GM18861 (cell line): ENCODE results near the gene PBX2.
"Not testable (repeated sequence)": the region's sequence is repeated elsewhere in the genome, so short reads cannot be mapped to it uniquely, and the experiment has no call there.

Experiments used
- ATAC-seq: cut with Tn5 transposase; IDR thresholded peaks from one replicate; pipeline ENCODE4 v1.9.1; 2021; ENCODE audit not compliant: unreplicated experiment

PBX2 gene, protein sequence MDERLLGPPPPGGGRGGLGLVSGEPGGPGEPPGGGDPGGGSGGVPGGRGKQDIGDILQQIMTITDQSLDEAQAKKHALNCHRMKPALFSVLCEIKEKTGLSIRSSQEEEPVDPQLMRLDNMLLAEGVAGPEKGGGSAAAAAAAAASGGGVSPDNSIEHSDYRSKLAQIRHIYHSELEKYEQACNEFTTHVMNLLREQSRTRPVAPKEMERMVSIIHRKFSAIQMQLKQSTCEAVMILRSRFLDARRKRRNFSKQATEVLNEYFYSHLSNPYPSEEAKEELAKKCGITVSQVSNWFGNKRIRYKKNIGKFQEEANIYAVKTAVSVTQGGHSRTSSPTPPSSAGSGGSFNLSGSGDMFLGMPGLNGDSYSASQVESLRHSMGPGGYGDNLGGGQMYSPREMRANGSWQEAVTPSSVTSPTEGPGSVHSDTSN

DNA sequence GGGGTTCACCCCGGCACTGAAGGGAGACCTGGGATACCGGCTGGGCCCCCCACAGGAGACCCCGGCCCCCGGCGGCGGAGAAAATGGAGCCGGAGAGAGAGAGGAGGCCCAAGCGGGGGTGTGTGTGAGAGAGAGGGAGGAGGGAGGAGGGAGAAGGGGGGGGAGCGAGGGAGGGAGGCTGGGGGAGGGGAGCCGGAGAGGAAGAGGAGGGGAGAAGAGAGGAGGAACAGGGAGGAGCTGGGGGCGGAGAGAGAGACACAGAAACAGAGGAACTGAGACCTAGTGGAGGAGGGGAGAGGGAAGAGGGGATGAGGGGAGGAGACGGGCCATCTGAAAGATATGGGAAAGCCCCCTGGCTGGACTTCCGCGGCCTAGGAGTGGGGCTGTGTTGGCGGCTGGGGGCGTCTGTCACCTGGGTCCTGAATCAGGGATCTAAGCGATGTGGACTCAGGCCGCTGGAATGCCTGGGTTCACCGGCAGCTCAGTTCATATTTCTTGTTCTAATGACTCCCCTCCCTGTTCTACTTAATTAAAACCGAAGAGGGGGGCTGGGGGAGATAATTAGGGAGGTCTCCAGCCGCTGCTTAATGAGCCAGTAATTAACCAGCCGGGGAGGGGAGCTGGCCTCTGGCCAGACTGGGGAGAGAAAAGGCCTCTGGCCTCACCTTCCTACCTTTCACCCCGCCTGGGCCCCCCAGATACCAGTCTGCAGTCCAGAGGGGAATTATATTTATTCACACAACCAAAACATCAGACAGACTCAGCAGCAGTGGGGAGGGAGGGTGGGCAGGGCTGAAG is at the start of gene PBX2:
Gene PBX2 (minus strand): TSS at position 149 of the 798 bp plus-strand sequence. CDS start 287 bp downstream, outside the sequence.
- no peak for ATAC-seq

DNA sequence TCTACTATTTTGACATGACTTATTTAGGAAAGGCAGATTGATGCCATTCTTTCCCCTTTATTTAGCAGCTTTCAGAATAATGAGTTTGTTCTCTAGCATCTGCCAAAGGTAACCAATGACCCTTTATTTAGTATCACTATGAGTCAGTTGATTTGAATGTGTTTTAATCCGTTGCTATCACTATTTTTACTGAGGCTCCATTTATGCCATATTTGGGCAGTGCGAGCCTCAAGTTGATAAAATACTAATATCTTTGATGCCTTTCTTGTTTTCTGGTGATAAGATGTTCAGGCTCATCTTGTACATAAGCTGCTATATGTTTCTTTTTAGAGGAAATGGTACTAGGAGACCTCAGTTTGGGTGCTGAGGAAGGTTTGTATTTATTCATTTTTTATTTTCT is 49.5 kb upstream of the PBX2 start:
- no peak for ATAC-seq

DNA sequence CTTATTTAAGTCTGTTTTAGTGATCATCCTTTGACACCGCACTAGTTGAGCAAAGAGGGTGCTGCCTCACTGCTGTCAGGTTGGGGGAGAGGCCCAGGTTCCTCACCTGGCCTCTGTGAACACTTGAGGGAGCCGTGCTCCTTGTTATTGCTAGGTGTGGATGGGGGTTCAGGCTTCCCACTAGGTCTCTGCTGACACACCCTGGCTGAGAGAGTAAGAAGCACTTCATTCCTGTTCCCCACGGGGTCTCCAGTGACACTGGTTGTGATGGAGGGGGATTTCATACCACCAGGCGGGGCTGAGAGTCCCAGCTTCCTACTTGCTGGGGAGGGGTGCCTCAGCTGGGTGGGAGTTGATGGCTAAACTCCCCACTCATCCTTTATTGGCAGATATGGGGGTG is 44.9 kb upstream of the PBX2 start:
- ATAC-seq = no peak

DNA sequence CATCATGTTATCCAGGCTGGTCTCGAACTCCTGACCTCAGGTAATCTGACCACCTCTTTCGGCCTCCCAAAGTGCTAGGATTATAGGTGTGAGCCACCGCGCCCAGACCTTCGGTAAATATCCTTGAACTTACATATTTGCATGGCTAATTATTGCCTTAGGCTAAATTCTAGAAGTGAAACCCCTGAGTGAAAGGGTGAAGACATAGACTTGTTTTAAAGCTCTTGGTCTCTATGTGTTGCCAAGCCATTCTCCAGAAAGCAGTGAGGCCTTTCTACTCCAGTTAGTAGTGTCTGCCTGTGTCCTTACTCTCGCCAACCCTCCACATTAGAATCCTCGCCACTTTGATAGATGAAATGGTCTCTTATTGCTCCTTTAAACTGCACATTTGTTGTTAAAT is 36.4 kb upstream of the PBX2 start:
- no peak for ATAC-seq

DNA sequence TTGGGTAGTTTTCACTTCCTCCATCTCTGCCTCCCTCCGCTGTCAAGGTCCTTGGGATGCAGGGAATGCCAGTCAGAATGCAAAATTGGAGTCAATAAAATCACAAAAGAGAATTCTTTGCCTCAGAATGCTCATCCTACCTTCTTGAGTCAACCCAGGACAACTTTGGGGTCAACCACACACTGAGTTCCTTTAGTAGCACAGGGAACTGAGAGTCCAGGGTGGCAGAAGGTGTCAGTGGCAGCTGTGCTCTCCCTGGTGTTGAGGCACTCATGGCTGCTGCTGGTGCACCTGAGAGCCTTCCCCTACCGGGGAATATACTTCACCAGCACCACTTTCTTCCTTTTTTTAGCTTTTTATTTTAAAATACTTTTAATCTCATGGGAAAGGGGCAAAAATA is 34.7 kb upstream of the PBX2 start:
- no peak for ATAC-seq

DNA sequence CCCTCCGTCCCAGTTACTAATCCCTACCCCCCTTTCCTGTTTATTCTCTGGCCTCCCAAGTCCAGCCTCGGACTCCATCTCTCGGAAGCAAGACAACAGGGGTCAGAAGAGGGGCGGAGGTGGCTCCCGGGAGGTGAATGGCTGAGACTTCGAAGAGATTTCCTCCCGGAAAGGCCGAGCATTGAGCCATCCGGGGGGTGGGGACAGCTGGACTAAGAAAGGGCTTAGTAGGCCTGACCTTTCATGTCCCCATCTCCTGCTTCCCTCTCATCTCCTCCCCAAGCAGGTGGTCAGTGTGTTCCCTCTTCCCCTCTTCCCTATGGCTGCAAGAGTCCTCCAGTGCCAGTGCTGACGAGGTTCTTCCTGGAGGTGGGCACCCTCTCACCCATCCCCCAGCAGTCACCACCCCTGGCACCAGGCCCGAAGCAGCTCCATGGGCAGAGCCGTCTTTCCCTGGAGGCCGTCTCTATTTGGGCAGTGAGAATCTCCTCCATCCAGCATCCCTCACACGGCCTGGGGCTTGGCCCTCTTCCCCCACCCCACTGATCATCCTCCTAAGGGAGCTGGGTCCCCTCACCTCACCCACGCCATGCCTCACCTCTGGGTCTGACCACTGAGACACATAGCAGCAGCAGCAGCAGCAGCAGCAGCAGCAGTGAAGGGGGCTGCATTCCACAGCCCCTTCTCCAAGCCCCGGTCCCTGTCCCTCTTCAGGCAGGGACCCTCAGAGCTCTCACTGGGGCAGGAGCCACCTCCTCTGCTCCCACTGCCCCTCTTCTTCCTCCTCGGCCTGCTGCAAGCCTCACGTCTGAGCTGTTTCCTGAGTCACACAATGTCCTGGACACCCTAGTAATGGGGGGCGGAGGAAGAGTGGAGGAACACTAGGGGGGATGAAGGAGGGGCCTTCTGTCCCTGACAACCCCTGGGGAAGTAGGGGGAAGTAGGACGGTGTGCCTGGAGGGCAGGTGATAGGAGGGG is 33.5 kb upstream of the PBX2 start, which contains the start of gene NOTCH4:
Gene NOTCH4 (minus strand): TSS at position 810 of the 978 bp plus-strand sequence. CDS start 139 bp downstream, at position 671.
- no peak for ATAC-seq

DNA sequence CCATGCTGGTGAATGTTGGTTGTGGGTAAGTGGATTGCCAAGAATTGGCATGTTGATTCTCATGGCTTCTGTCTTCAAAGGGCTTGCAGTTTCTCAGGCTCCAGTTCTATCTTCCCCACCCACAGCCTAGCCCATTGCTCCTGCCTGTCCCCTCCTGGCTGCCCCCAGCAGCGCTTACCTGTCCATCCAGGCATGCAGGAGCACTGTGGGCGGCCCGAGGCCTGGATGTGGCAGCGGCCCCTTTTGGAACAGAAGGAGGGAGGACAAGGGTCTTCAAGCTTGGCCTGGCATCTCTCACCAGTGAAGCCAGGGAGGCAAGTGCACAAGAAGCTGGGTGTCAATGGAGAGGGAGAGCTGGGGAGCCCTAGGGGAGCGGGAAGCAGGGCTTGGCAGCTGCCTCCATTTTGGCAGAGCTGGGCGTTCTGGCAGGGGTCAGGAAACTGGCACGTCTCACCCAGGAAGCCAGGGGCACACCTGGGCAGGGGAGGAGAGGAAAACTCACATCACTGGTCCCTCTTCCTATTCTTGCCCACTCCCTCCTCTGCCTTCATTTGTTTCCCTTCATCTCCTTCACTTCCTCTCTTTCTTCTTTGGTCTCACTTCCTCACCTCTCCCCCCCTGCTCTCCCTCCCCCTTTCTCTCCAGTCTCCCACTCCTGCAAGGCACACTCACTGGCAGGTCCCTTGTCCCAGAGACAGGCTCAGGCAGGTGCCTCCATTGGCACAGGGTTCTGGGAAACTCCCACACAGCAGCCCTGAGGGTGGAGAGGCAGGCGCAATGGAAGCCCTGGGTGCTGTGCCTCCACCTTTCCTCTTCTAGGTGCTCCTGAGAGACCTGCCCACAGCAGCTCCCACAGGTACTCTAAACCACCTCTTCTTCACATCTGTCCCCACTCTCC is 32.6 kb upstream of the PBX2 start:
- ATAC-seq = no peak

DNA sequence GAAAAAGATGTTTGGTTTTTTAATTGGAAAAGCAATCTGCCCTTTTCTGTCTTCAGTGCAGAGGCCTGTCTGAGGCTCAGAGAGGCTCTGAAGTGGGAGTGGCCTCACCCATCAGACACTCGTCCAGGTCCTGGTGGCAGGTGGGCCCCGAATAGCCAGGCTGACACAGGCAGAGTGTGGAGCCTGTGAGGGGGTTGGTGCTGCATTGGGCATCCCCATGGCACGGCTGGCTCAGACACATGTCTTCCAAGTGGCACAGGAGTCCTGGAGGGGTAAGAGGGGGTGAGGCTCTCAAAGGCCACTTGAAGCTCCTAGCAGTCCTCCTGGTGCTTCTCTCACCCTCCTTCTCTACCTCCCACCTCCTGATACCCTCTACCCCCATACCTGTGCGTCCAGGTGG is 30.0 kb upstream of the PBX2 start:
- no peak for ATAC-seq

DNA sequence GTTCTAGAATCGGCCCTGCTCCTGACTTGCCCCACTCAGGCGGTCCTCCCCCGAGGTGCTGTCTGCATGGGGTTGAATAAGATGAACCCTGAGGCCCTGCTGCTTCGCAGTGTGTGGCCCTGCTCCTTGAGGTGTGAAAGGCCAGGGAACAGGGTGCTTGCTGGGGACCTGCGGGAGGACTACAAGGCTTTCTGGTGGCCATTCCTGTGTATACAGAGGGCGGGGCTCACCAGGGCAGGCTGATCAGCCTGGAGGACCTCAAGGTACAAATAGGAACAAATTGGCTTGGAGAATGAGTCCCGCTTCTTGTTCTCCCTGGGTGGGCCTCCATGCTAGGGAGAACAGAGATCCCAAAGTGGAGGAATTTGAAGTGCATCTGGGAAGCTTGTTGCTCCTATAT is 28.2 kb upstream of the PBX2 start:
- no peak for ATAC-seq

DNA sequence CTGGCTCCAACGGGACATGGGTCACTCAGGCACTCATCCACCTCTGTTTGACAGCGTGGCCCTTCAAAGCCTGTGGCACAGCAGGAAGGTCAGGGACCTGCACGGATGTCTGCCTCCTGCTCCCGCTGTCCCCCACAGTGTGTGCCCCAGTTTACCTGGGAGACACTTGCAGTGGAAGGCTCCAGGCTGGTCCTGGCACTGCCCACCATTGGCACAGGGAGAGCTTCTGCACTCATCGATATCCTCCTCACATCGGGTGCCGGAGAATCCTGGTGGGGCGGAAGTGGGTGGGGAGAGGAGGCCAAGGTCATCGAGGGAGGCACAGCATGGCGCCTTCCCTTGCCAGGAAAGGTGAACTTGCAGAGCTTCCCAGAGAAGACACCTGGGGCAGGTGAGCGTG is 27.0 kb upstream of the PBX2 start:
- no peak for ATAC-seq

DNA sequence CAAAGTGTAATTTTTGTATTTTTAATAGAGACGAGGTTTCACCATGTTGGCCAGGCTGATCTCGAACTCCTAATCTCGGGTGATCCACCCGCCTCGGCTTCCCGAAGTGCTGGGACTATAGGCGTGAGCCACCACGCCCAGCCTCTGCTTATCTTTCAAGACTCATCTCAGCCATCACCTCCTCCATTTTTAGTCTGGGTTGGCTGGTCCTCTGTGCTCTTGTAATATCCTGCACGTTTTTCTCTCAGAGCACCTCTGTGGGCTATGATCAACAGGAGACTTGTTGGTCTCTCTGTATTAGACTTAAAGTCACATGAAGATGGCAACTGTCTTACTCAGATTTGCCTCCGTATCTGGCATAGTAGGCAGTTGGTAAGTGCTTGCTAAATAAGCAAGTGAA is 26.3 kb upstream of the PBX2 start:
- ATAC-seq = no peak

DNA sequence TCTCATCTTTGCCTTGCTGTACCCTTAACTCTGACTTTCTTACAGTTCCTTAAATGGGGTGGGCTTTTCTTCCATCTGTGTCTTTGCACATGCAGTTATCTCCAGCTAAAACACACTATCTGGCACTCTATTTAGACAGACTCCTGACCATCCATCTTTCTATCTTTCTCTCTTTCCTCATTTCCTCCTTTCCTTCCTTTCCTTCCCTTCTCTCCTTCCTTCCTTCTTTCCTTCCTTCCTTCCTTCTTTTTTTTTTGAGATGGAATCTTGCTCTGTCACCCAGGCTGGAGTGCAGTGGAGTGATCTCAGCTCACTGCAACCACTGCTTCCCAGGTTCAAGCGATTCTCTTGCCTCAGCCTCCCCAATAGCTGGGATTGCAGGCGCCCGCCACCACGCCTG is 25.6 kb upstream of the PBX2 start:
- no peak for ATAC-seq

DNA sequence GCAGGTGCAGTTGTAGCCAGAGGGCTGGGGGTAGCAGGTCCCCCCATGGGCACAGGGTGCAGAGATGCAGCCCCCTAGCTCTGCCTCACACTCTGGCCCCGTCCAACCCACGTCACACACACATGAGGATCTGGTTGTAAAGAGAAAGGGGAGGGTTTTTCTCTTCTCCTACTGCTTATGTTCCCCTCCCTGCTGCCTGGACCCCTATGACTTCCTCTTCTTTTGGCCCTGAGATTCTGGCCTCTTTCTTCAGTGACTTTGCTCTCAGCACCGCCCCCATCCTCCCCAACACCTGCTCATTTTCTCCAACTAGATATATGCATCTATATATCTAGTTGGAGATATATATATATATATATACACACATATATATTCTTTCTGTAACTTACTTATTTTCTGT is 24.1 kb upstream of the PBX2 start:
- no peak for ATAC-seq

DNA sequence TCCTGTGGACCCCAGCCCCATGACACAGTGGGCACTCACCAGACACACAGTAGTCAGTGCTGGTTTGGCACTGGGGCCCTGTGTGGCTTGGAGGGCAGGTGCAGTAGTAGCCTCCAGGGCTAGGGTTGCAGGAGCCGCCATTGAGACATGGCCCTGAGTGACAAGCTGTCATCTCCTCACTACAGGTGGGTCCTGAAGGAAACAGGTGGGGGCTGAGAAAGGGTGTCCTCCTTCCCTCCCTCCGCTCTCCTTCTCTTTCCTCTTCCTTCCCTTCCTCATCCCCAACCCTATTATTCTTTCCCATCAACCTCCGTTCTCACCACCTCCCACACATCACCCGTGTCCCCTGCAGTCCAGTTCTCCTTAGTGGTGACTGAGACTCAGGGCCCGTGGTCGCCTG is 23.6 kb upstream of the PBX2 start:
- ATAC-seq = no peak

DNA sequence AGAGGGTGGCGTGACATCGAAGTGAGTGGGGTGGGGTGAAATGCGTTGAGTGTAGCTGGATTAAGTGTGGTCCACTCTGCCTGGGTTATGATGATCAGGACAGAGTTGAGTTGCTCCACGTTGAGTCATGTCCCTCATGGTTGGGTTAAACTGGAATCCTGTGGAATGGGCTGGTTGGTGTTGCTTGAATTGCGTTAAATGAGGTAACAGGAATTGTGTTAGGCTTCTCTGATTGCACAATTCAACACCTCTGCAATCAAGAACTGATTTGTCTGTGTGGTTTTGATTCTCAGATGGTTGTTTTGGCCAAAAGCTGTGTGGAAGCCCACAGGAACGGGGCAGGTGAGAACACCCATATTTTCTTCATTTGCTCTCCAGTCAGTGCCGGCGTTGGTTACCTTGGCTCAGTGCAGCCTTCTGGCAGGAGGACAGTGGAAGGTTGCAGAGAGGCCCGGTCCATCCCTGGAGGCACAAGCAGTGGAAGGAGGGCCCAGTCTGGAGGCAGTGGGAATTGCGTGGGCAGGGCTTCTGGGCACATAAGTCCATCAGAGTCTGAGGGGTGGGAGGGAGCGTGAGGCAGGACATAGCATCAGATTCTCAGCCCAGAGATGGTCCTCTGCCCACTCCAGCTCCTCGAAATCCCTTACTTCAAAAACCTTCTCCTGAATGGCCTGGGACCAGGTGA is 22.2 kb upstream of the PBX2 start:
- no peak for ATAC-seq

DNA sequence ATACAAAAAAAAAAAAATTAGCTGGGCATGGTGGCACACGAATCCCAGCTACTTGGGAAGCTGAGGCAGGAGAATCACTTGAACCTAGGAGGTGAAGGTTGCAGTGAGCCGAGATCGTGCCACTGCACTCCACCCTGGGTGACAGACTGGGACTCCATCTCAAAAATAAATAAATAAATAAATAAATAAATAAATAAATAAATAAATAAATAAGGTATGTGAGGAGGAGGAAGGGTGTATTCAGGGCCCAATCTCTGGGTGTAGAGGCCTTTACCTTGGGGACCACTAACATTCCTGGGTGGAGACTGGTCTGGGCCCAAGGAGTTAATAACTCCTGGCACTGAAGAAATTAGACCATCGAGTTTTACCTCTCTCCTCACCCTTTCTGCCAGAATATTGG is 21.4 kb upstream of the PBX2 start:
- not testable (repeated sequence) for ATAC-seq

DNA sequence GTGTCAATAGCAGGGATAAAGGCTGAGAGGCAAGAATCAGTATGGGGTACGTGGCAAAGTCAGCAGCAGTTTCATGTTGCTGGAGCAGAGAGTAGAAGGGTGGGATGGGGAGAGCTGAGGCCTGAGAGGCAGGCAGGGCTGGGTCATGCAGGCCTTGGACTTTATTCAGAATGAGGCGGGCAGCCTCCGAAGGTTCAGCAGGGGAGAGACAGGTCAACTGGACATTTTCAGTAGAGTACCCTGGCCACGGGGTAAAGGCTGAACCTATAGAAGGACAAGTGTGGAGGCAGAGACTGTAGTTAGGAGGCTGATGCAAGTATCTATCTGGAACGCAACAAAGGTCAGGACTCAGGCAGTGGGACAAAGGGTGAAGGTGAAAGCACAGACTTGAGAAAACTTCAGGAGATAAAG is 20.2 kb upstream of the PBX2 start:
- ATAC-seq = no peak

DNA sequence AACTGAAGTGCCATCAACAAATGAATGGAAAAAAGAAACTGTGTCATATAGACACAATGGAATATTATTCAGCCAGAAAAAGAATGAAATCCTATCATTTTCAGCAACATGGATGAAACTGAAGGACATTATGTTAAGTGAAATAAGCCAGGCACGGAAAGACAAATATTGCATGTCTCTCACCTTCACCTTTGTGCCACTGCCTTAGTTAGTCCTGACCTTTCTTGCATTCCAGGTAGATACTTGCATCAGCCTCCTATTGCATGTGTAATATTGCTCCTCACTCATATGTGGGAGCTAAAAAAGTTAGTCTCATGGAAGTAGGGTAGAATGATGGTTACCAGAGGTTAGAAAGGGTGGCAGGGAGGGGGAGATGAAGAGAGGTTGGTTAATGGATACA is 19.0 kb upstream of the PBX2 start:
- no peak for ATAC-seq

DNA sequence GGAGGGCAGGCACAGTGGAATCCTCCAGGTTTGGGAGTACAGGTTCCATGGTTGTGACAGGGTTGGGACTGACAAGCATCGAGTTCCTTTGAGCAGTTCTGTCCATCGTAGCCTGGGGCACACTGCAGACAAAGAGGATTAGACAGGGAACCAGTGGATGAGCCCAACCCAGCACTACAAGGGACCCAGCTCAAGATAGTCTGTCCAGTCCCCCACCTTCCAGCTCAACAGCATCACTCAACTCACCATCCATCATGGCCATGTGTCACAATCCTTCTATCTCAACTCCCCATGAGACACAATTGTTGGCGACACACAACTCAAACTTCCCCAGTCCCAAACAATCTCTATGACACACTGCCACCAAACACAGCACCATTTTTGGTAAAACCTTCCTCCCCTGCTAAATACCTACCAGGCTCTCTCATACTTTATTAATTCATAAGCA is 14.3 kb upstream of the PBX2 start:
- ATAC-seq = no peak
